Astrocyte of the hippocampus (primary cell): Measurements from ENCODE around the gene CYTH3.
A peak's percentile ranks its signal among the peaks of the same experiment; 100 is the strongest.
"Not testable (repeated sequence)": the region's sequence is repeated elsewhere in the genome, so short reads cannot be mapped to it uniquely, and the experiment has no call there.

Source experiments
- DNase-seq: peaks from one replicate; pipeline ENCODE4 v3.0.0; 2011; ENCODE audit warnings: low read depth, low spot score

The CYTH3 gene

GRCh38 chr7:6198689-6199595 is 73.5 kb downstream of the CYTH3 start:
- peak; percentile 14 for DNase-seq

- no peak for DNase-seq
Measured at GRCh38 chr7:6197801-6198551, 74.4 kb downstream of the CYTH3 start.

GRCh38 chr7:6193709-6194108 is 78.7 kb downstream of the CYTH3 start:
- no peak for DNase-seq

- DNase-seq: not testable (repeated sequence)
Measured at GRCh38 chr7:6190563-6190962, 81.9 kb downstream of the CYTH3 start.

- DNase-seq: no peak
Measured at GRCh38 chr7:6188389-6188788, 84.0 kb downstream of the CYTH3 start.

GRCh38 chr7:6186577-6186976 is 85.8 kb downstream of the CYTH3 start:
- no peak for DNase-seq

GRCh38 chr7:6182993-6183392 is 89.4 kb downstream of the CYTH3 start:
- no peak for DNase-seq

GRCh38 chr7:6181136-6181535 is 91.3 kb downstream of the CYTH3 start:
- no peak for DNase-seq

GRCh38 chr7:6180344-6180725 is 92.1 kb downstream of the CYTH3 start:
- DNase-seq: no peak

- DNase-seq: no peak
Measured at GRCh38 chr7:6179620-6180343, 92.6 kb downstream of the CYTH3 start.

GRCh38 chr7:6178298-6179029 is 94.0 kb downstream of the CYTH3 start:
- DNase-seq: no peak

- DNase-seq: peak; percentile 46
Measured at GRCh38 chr7:6175645-6176044, 96.8 kb downstream of the CYTH3 start.

- no peak for DNase-seq
Measured at GRCh38 chr7:6172910-6173295, 99.5 kb downstream of the CYTH3 start.

- no peak for DNase-seq
Measured at GRCh38 chr7:6172224-6172909, 100.1 kb downstream of the CYTH3 start.

GRCh38 chr7:6171532-6172223 is 100.7 kb downstream of the CYTH3 start:
- DNase-seq: no peak

GRCh38 chr7:6170571-6171531 is 101.6 kb downstream of the CYTH3 start:
- DNase-seq: peak; percentile 40

- no peak for DNase-seq
Measured at GRCh38 chr7:6169805-6170520, 102.5 kb downstream of the CYTH3 start.

GRCh38 chr7:6168477-6168868 is 104.0 kb downstream of the CYTH3 start:
- no peak for DNase-seq
